OCI-LY3 (cell line): Measurements from ENCODE around the gene LRPAP1.

Experiments used
- H2AFZ ChIP-seq: fragments of 200-600, 300-600 bp; shearing (Covaris generic); 2 replicates; pipeline ENCODE4 v1.6.0; 2014; ENCODE audit warnings: antibody characterized with exemption, low read depth, low read length
- H3K27ac ChIP-seq: fragments of 200-600, 300-600 bp; sonication (generic); 2 replicates; pipeline ENCODE4 v1.5.1; 2014; ENCODE audit warnings: mild to moderate bottlenecking, low read length, moderate library complexity, mixed read lengths
- H3K27me3 ChIP-seq: fragments of 200-600, 300-600 bp; sonication (generic); 2 replicates; pipeline ENCODE4 v1.6.1; 2014; ENCODE audit warnings: low read depth, low read length, mixed read lengths
- H3K36me3 ChIP-seq: fragments of 200-600, 300-600 bp; sonication (generic); replicated peaks from 2 replicates; pipeline ENCODE3; 2014; ENCODE audit warnings: low read depth, low read length, mixed read lengths
- H3K4me1 ChIP-seq: fragments of 300-600, 200-600 bp; sonication (generic); 2 replicates; pipeline ENCODE4 v1.6.1; 2014; ENCODE audit warnings: low read length, mixed read lengths
- H3K4me2 ChIP-seq: fragments of 200-600, 300-600 bp; sonication (generic); 2 replicates; pipeline ENCODE4 v1.6.1; 2014; ENCODE audit warnings: low read length, mixed read lengths
- H3K4me3 ChIP-seq: fragments of 300-600, 200-600 bp; sonication (generic); 2 replicates; pipeline ENCODE4 v1.5.1; 2014; ENCODE audit warnings: antibody characterized with exemption, mild to moderate bottlenecking, low read length, moderate library complexity
- H3K79me2 ChIP-seq: fragments of 300-600, 200-600 bp; shearing (Covaris generic); 2 replicates; pipeline ENCODE4 v1.6.1; 2014; ENCODE audit warnings: mild to moderate bottlenecking, low read length, mixed read lengths
- H3K9ac ChIP-seq: fragments of 300-600, 200-600 bp; shearing (Covaris generic); 2 replicates; pipeline ENCODE4 v1.6.0; 2014; ENCODE audit warnings: mild to moderate bottlenecking, low read length, moderate library complexity
- H3K9me3 ChIP-seq: fragments of 200-600, 300-600 bp; shearing (Covaris generic); 2 replicates; pipeline ENCODE4 v1.6.1; 2014; ENCODE audit warnings: low read length, mixed read lengths; ENCODE audit not compliant: insufficient read depth
- H4K20me1 ChIP-seq: fragments of 200-600, 300-600 bp; sonication (generic); 2 replicates; pipeline ENCODE4 v1.6.1; 2016; ENCODE audit warnings: low read length, mixed read lengths; ENCODE audit not compliant: insufficient read depth
- EZH2phosphoT487 ChIP-seq: fragments of 200-600 bp; shearing (Covaris generic); IDR thresholded peaks from 2 replicates; pipeline ENCODE4 v1.6.1; 2018; ENCODE audit warnings: antibody characterized with exemption, mixed run types, low read depth
- TF ChIP-seq, protein P1 (sequence below): fragments of 200-600, 300-600 bp; sonication (generic); IDR thresholded peaks from 2 replicates; pipeline ENCODE4 v1.5.1; 2014; ENCODE audit warnings: antibody characterized with exemption, low read length, low read depth

The LRPAP1 gene

DNA sequence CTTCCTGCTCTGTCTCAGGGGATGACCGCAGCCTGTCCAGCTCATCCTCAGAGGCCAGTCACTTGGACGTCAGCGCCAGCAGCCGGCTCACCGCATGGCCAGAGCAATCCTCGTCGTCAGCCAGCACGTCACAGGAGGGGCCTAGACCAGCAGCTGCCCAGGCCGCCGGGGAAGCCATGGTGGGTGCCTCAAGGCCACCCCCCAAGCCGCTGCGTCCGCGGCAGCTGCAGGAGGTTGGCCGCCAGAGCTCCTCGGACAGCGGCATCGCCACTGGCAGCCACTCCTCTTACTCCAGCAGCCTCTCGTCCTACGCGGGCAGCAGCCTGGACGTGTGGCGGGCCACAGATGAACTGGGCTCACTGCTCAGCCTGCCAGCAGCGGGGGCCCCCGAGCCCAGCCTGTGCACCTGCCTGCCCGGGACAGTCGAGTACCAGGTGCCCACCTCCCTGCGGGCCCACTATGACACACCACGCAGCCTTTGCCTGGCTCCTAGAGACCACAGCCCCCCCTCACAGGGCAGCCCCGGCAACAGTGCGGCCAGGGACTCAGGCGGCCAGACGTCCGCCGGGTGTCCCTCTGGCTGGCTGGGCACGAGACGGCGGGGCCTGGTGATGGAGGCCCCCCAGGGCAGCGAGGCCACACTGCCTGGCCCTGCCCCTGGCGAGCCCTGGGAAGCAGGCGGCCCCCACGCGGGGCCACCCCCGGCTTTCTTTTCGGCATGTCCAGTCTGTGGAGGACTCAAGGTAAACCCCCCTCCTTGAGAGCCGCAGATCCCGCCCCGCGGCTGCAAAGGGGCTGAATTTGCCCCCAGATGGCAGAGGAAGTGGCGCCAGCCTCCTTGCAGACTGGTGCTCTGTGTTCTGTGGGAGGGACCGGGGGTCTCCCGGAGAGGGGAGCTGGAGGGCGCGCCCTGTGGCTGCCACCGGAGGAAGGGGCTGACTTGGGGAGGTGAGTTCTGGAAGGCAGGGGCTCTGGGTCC lies 39.2 kb downstream of the LRPAP1 start:
- Histone ChIP-seq H3K4me3 (no peak overlapping the region), H3K27ac (no peak overlapping the region), H4K20me1 (peaks cover 6% of the 10 kb centered on the region; the same call in 1 of the 2 replicates), H2AFZ (no peak overlapping the region), H3K27me3 (peaks cover 40% of the 10 kb centered on the region), H3K4me2 (no peak overlapping the region), H3K36me3 (no peaks in the 10 kb centered on the region), H3K9me3 (no peaks in the 10 kb centered on the region), H3K4me1 (no peaks in the 10 kb centered on the region), H3K79me2 (no peaks in the 10 kb centered on the region), H3K9ac (no peak overlapping the region)
- TF ChIP-seq, protein P1, sequence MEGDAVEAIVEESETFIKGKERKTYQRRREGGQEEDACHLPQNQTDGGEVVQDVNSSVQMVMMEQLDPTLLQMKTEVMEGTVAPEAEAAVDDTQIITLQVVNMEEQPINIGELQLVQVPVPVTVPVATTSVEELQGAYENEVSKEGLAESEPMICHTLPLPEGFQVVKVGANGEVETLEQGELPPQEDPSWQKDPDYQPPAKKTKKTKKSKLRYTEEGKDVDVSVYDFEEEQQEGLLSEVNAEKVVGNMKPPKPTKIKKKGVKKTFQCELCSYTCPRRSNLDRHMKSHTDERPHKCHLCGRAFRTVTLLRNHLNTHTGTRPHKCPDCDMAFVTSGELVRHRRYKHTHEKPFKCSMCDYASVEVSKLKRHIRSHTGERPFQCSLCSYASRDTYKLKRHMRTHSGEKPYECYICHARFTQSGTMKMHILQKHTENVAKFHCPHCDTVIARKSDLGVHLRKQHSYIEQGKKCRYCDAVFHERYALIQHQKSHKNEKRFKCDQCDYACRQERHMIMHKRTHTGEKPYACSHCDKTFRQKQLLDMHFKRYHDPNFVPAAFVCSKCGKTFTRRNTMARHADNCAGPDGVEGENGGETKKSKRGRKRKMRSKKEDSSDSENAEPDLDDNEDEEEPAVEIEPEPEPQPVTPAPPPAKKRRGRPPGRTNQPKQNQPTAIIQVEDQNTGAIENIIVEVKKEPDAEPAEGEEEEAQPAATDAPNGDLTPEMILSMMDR, result no peak
- no peak for TF ChIP-seq EZH2phosphoT487

DNA sequence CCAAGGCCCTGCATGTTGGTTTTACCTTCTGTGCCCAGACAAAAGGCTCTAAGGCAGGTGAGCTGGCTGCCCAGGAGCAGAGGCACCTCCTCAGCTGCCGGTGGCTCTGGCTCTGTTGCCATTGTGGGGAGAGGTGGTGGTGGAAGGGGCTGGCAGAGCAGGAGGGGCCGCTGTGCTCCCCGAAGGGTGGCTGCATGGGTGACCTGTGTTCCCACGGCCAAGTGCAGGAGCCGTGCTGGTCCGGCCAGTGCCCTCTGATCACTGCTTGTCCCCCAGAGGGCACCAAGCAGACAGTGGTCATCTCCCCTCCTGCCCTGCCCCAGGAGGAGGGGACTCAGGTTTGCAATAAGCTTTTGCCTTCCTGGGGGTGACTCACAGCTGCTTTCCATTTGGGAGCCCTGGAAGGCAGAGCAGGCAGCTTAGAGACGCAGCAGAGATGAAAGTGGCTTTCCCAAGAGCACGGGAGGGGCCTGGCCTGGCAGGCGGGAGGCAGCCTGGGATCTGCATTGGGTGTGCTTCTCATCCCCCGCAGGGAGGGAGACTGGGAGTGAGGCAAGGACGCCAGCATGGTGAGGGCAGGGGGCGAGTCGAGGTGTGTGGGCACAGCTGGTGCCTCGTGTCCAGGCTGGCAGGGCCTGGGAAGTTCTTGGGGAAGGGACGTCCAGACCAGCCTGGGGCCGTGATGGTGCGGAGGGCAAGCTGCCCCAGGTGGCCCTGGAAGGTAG lies 40.4 kb downstream of the LRPAP1 start:
- H3K4me3 ChIP-seq, result no peak overlapping the region
- H4K20me1 ChIP-seq, result peaks cover 8% of the 10 kb centered on the region; the same call in 1 of the 2 replicates
- H3K79me2 ChIP-seq, result no peaks in the 10 kb centered on the region
- no peak overlapping the region for H3K4me2 ChIP-seq
- TF ChIP-seq, protein P1, result no peak
- no peak for TF ChIP-seq EZH2phosphoT487
- H3K4me1 ChIP-seq, result no peaks in the 10 kb centered on the region
- H3K27ac ChIP-seq, result no peak overlapping the region
- no peak overlapping the region for H3K9ac ChIP-seq
- H3K27me3 ChIP-seq, result peaks cover 52% of the 10 kb centered on the region
- no peak overlapping the region for H2AFZ ChIP-seq
- H3K9me3 ChIP-seq, result no peaks in the 10 kb centered on the region
- H3K36me3 ChIP-seq, result no peaks in the 10 kb centered on the region

DNA sequence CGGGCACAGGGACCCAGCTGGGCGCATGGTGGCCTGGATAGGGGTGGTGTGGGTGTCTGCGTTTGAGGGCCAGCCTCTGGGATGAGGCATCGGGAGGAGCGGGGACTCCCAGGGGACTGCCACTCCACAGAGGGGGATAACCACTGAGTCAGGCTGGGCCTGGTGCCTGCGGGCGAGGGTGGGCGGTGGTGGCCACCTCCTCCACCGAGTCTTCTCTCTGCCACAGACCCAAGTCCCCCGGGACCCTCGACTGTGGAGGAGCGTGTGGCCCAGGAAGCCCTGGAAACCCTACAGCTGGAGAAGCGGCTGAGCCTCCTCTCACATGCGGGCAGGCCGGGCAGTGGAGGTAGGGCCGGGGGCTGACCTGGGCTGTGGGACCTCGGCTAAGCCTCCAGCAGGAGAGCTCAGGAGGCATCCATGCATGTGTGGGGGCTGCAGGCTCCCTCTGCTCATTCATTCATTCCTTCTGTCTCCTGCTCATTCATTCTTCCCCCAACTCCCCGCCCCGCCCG lies 42.7 kb downstream of the LRPAP1 start:
- Histone ChIP-seq H3K4me2 (no peak overlapping the region), H3K9me3 (no peaks in the 10 kb centered on the region), H3K9ac (no peak overlapping the region), H3K36me3 (no peaks in the 10 kb centered on the region), H3K27ac (no peak overlapping the region), H2AFZ (no peak overlapping the region), H3K27me3 (peaks cover 75% of the 10 kb centered on the region), H3K4me1 (peaks cover 11% of the 10 kb centered on the region; the same call in 1 of the 2 replicates), H3K4me3 (no peak overlapping the region), H4K20me1 (peaks cover 8% of the 10 kb centered on the region; the same call in 1 of the 2 replicates), H3K79me2 (no peaks in the 10 kb centered on the region)
- no peak for TF ChIP-seq EZH2phosphoT487
- TF ChIP-seq, protein P1, result no peak

DNA sequence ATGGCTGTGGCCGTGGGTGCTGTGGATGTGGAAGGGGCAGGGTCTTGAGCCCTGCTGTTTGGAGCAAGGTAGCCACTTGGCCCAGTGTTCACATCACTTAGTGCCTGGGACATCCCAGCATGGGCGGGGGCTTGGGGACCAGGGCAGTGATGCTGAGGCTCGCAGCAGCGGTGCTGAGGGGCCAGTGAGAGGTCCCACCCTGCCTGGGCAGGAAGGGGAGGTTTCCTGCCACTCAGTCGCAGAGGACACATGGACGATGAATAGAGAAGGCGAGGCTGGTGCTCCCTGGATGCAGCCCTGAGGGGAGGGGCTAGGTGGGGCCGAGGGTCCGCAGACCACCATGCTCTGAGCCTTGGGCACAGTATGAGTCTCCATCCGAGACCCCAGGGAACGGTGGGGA lies 43.4 kb downstream of the LRPAP1 start:
- Histone ChIP-seq H2AFZ (no peak overlapping the region), H3K9ac (no peak overlapping the region), H3K27me3 (peaks cover 82% of the 10 kb centered on the region), H4K20me1 (peaks cover 8% of the 10 kb centered on the region; the same call in 1 of the 2 replicates), H3K4me3 (no peak overlapping the region), H3K4me2 (no peak overlapping the region), H3K79me2 (no peaks in the 10 kb centered on the region), H3K27ac (no peak overlapping the region), H3K36me3 (no peaks in the 10 kb centered on the region), H3K9me3 (no peaks in the 10 kb centered on the region), H3K4me1 (peaks cover 11% of the 10 kb centered on the region; the same call in 1 of the 2 replicates)
- no peak for TF ChIP-seq EZH2phosphoT487
- TF ChIP-seq, protein P1, result no peak
